GM23248 (cell line): ENCODE measurements around the gene FARP2. TPM values are rescaled to one million over a fixed set of nuclear protein-coding genes. Genes with fewer than 3 reads are reported as not detected.

ENCODE experiments used
- DNase-seq: peaks from one replicate; pipeline ENCODE4 v3.0.0-alpha.2; 2015
- H2AFZ ChIP-seq: fragments of 200-600 bp; sonication (generic); 2 replicates; pipeline ENCODE4 v1.6.1; 2016; ENCODE audit warnings: antibody characterized with exemption
- H3F3A ChIP-seq: fragments of 200-600 bp; sonication (generic); 2 replicates; pipeline ENCODE4 v1.6.1; 2016; ENCODE audit warnings: mild to moderate bottlenecking, antibody characterized with exemption, mixed run types; ENCODE audit not compliant: insufficient read depth
- H3K27ac ChIP-seq: fragments of 200-600 bp; sonication (generic); 2 replicates; pipeline ENCODE4 v1.5.1; 2016; ENCODE audit warnings: mild to moderate bottlenecking
- H3K27me3 ChIP-seq: fragments of 200-600 bp; sonication (generic); replicated peaks from 2 replicates; pipeline ENCODE4 v1.6.1; 2016; ENCODE audit warnings: mild to moderate bottlenecking; ENCODE audit not compliant: insufficient read depth
- H3K36me3 ChIP-seq: fragments of 200-600 bp; sonication (generic); 2 replicates; pipeline ENCODE4 v1.6.1; 2016; ENCODE audit warnings: low read depth, mild to moderate bottlenecking
- H3K4me1 ChIP-seq: fragments of 200-600 bp; sonication (generic); 2 replicates; pipeline ENCODE4 v1.6.1; 2016; ENCODE audit warnings: mild to moderate bottlenecking; ENCODE audit not compliant: insufficient read depth
- H3K4me2 ChIP-seq: fragments of 200-600 bp; sonication (generic); one replicate; pipeline ENCODE4 v1.6.1; 2016; ENCODE audit warnings: mild to moderate bottlenecking; ENCODE audit not compliant: unreplicated experiment
- H3K4me3 ChIP-seq: fragments of 200-600 bp; sonication (generic); 2 replicates; pipeline ENCODE4 v1.5.1; 2016; ENCODE audit warnings: mild to moderate bottlenecking
- H3K79me2 ChIP-seq: fragments of 200-600 bp; sonication (generic); 2 replicates; pipeline ENCODE4 v1.6.1; 2016; ENCODE audit warnings: mild to moderate bottlenecking; ENCODE audit not compliant: insufficient read depth
- H3K9ac ChIP-seq: fragments of 200-600 bp; sonication (generic); 2 replicates; pipeline ENCODE4 v1.6.1; 2016; ENCODE audit warnings: mild to moderate bottlenecking
- H3K9me2 ChIP-seq: fragments of 200-600 bp; sonication (generic); 2 replicates; pipeline ENCODE4 v1.6.1; 2016; ENCODE audit warnings: mixed run types, mild to moderate bottlenecking, moderate library complexity; ENCODE audit not compliant: insufficient read depth
- H3K9me3 ChIP-seq: fragments of 200-600 bp; sonication (generic); one replicate; pipeline ENCODE4 v1.6.1; 2017; ENCODE audit warnings: low read depth
- H4K20me1 ChIP-seq: fragments of 200-600 bp; sonication (generic); 2 replicates; pipeline ENCODE4 v1.6.0; 2016; ENCODE audit not compliant: insufficient read depth
- EZH2 ChIP-seq: fragments of 200-600 bp; sonication (generic); IDR thresholded peaks from 2 replicates; pipeline ENCODE4 v1.6.1; 2018; ENCODE audit warnings: antibody characterized with exemption, mild to moderate bottlenecking; ENCODE audit not compliant: insufficient read depth, poor library complexity, severe bottlenecking
- EZH2phosphoT487 ChIP-seq: fragments of 200-600 bp; sonication (generic); IDR thresholded peaks from 2 replicates; pipeline ENCODE4 v1.6.1; 2018; ENCODE audit warnings: antibody characterized with exemption, moderate library complexity, mild to moderate bottlenecking, low read depth; ENCODE audit not compliant: insufficient read depth
- WGBS, 2 experiments: methylation state at CpG; one replicate each; pipeline ENCODE4 v1.1.6; 2015 to 2017; ENCODE audit warnings: low lambda C conversion rate in 2 of 2, low coverage in 1 of 2; ENCODE audit errors: missing lambda C conversion rate in 2 of 2; 5-methylcytosine and 5-hydroxymethylcytosine counted together
- in situ Hi-C: fragments of 300-500 bp; cut with MboI; formaldehyde crosslinking; loops from 2 replicates; pipeline ENCODE4 v1.15.0; 2020
- polyA plus RNA-seq: library from polyadenylated mRNA; unstranded; fragments of >200 nt; fragmentation: Nextera tagmentation; extraction: Ambion mirVana; gene quantifications from 2 replicates; pipeline ENCODE4 v1.2.1, GENCODE V29; 2016
- total RNA-seq: library from RNA; depleted of rRNA; stranded (reverse); fragments of >200 nt; shearing (Covaris generic); gene quantifications from 2 replicates; pipeline ENCODE4 v1.2.3, GENCODE V29; 2014

The FARP2 gene
- total and polyA plus RNA-seq, 2 experiments from 2014 or later, result 30.9 to 39.0 TPM

GRCh38 chr2:241485172-241485911, 129.3 kb downstream of the FARP2 start:
- Histone ChIP-seq H3K4me2 (no peak overlapping the region), H3K9me3 (no peaks in the 10 kb centered on the region), H3F3A (no peaks in the 10 kb centered on the region), H3K36me3 (no peaks in the 10 kb centered on the region), H4K20me1 (no peaks in the 10 kb centered on the region), H3K79me2 (no peaks in the 10 kb centered on the region), H2AFZ (no peak overlapping the region), H3K27me3 (no peaks in the 10 kb centered on the region), H3K27ac (no peak overlapping the region), H3K4me1 (no peaks in the 10 kb centered on the region), H3K4me3 (no peak overlapping the region), H3K9me2 (no peaks in the 10 kb centered on the region), H3K9ac (no peak overlapping the region)
- DNase-seq, result no peak
- no peak for TF ChIP-seq EZH2
- no peak for TF ChIP-seq EZH2phosphoT487
- 47% methylated on average over 1 of the region's 1 CpG; no CpG with 5 or more reads in 1 of the 2 experiments for WGBS, 2 experiments
- in situ Hi-C loops, result no loop called here

DNA sequence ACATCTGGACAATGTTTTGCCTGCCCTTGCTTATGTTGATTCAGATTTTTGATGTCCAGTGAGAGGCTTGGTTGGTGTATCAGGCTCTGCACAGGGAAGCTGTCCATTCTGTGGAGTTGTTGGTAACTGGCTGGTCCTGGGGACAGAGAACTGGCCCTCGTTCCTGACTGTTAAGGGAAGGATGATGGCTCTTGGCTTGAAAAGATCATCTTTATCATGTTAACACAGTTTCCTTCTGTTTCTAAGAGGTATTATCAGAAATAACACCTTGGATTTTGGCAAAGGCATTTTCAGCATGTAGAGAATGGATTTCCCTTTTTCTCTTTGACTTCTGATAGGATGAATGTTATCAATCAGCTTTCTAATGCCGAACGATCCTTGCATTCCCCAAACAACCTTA, 133.0 kb downstream of the FARP2 start:
- Histone ChIP-seq H3K27me3 (no peaks in the 10 kb centered on the region), H2AFZ (no peak overlapping the region), H3F3A (no peaks in the 10 kb centered on the region), H3K79me2 (no peaks in the 10 kb centered on the region), H4K20me1 (no peaks in the 10 kb centered on the region), H3K4me1 (no peaks in the 10 kb centered on the region), H3K9ac (no peak overlapping the region), H3K27ac (no peak overlapping the region), H3K9me3 (no peaks in the 10 kb centered on the region), H3K4me3 (no peak overlapping the region), H3K9me2 (no peaks in the 10 kb centered on the region), H3K36me3 (no peaks in the 10 kb centered on the region), H3K4me2 (no peak overlapping the region)
- TF ChIP-seq EZH2phosphoT487 (no peak), EZH2 (no peak)
- in situ Hi-C loops, result no loop called here
- WGBS, 2 experiments, result 85 to 87% methylated on average over 3 of the region's 3 CpGs
- DNase-seq, result no peak

DNA sequence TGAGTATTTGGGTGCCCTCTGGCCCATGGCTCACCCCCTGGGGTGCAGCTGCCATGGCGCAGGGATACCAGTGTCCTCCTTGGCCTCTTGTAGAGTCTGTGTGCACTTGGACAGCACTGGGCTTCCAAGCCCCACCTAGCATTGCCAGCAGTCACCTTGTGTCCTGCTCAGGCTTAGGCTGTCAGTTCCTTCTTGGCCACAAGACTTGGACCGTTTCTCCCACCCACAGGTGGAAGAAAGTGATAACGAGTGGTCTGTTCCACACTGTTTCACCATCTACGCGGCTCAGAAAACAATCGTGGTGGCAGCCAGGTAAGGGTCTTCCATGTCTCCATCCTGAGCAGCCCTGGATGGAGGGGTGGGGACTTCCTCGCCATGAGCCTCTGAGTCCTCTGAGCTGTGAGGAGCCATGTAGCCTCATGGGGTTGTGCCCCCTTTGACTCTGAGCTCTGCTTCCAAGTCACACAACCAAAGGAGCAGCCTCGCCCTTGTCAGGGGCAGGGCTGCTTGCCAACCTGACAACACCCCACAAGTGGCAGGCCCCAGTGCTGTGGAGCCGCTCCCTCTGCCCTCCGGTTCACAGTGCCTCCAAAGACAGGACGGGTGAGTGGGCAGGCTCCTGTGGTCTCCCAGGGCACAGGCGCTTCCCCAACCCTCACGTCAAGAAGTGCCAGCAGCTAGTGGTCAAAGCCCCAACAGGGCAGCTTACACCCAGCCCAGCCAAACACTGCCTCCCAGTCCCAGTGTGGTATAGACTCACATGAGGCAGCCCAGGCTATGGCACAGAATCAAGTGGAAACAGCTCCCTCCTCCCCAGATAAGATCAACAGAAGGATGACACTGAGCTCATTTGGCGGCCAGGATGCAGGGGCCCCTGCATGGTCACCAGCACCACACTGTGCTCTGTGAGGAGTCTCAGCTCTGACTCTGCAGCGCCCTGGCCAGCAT, 133.9 kb downstream of the FARP2 start:
- Histone ChIP-seq H3K27ac (no peak overlapping the region), H4K20me1 (no peaks in the 10 kb centered on the region), H3K9me3 (no peaks in the 10 kb centered on the region), H3K79me2 (no peaks in the 10 kb centered on the region), H2AFZ (no peak overlapping the region), H3K36me3 (no peaks in the 10 kb centered on the region; the same call in 1 of the 2 replicates), H3K4me2 (no peak overlapping the region), H3F3A (no peaks in the 10 kb centered on the region), H3K27me3 (no peaks in the 10 kb centered on the region), H3K9ac (no peak overlapping the region), H3K4me1 (no peaks in the 10 kb centered on the region), H3K4me3 (no peak overlapping the region), H3K9me2 (no peaks in the 10 kb centered on the region)
- peak; percentile 28 for DNase-seq
- in situ Hi-C loops, result no loop called here
- WGBS, 2 experiments, result 82 to 87% methylated on average over 13 to 15 of the region's 15 CpGs
- TF ChIP-seq EZH2phosphoT487 (no peak), EZH2 (no peak)

- H3K79me2 ChIP-seq, result no peaks in the 10 kb centered on the region
- no peak overlapping the region for H3K27ac ChIP-seq
These were observed 134.9 kb downstream of the FARP2 start for GRCh38 chr2:241490825-241491506.

More at GRCh38 chr2:241490825-241491506, 134.9 kb downstream of the FARP2 start:
- WGBS, 2 experiments, result 82% methylated on average over 16 of the region's 16 CpGs
- H2AFZ ChIP-seq, result no peak overlapping the region
- no peak overlapping the region for H3K4me3 ChIP-seq
- no peaks in the 10 kb centered on the region; the same call in 1 of the 2 replicates for H3K36me3 ChIP-seq
- H3K9ac ChIP-seq, result no peak overlapping the region
- no peaks in the 10 kb centered on the region for H4K20me1 ChIP-seq
- TF ChIP-seq EZH2 (no peak), EZH2phosphoT487 (no peak)
- H3F3A ChIP-seq, result no peaks in the 10 kb centered on the region
- no peaks in the 10 kb centered on the region for H3K27me3 ChIP-seq
- H3K9me3 ChIP-seq, result no peaks in the 10 kb centered on the region
- H3K4me1 ChIP-seq, result no peaks in the 10 kb centered on the region
- in situ Hi-C loops, result no loop called here
- no peaks in the 10 kb centered on the region for H3K9me2 ChIP-seq
- H3K4me2 ChIP-seq, result no peak overlapping the region
- DNase-seq, result no peak
